ENCODE data around the gene TSPAN9.

- TF ChIP-seq CTCF (IDR thresholded peaks at IDR 0.05; ENCODE audit: low read length): no peak
- no peak for TF ChIP-seq EZH2 (IDR thresholded peaks at IDR 0.05; ENCODE audit: borderline replicate concordance, low read length)
Observed at GRCh38 chr12:3040663-3041544, 36.3 kb upstream of the TSPAN9 start.

Data from OCI-LY1 (cell line).